Urinary bladder (tissue), 4 donors: ENCODE data around the gene CTSA. TPM values are rescaled to one million over a fixed set of nuclear protein-coding genes. Genes with fewer than 3 reads are reported as not detected.

Experiments
- DNase-seq: peaks from one replicate; pipeline ENCODE4 v3.0.0-alpha.2; 2015; ENCODE audit errors: extremely low spot score
- H3K27ac ChIP-seq: one replicate; pipeline ENCODE4 v1.5.1; 2013; ENCODE audit warnings: low read depth, mild to moderate bottlenecking, moderate library complexity
- H3K36me3 ChIP-seq: one replicate; pipeline ENCODE4 v1.6.1; 2013; ENCODE audit warnings: mild to moderate bottlenecking, moderate library complexity; ENCODE audit not compliant: insufficient read depth
- H3K4me1 ChIP-seq: one replicate; pipeline ENCODE4 v1.6.1; 2013; ENCODE audit warnings: mild to moderate bottlenecking, moderate library complexity; ENCODE audit not compliant: insufficient read depth
- H3K4me3 ChIP-seq: one replicate; pipeline ENCODE4 v1.5.1; 2013; ENCODE audit warnings: low read depth, low read length
- WGBS: extraction: QIAGEN DNeasy Blood & Tissue Kit; methylation state at CpG from one replicate; pipeline ENCODE4 v1.1.7; 2013; 5-methylcytosine and 5-hydroxymethylcytosine counted together
- polyA plus RNA-seq: library from polyadenylated mRNA; stranded (reverse); fragments of 200-250 nt; gene quantifications from one replicate; pipeline ENCODE4 v1.2.3, GENCODE V29; 2013
- total RNA-seq: library from RNA; depleted of rRNA; stranded (reverse); fragments of >200 nt; gene quantifications from one replicate; pipeline ENCODE4 v1.2.3, GENCODE V29; 2014
- donor health status: healthy with polysubstance abuse.
- donor health status: healthy.

CTSA gene
- 31.7 TPM for total RNA-seq
- 129 TPM for polyA plus RNA-seq

DNA sequence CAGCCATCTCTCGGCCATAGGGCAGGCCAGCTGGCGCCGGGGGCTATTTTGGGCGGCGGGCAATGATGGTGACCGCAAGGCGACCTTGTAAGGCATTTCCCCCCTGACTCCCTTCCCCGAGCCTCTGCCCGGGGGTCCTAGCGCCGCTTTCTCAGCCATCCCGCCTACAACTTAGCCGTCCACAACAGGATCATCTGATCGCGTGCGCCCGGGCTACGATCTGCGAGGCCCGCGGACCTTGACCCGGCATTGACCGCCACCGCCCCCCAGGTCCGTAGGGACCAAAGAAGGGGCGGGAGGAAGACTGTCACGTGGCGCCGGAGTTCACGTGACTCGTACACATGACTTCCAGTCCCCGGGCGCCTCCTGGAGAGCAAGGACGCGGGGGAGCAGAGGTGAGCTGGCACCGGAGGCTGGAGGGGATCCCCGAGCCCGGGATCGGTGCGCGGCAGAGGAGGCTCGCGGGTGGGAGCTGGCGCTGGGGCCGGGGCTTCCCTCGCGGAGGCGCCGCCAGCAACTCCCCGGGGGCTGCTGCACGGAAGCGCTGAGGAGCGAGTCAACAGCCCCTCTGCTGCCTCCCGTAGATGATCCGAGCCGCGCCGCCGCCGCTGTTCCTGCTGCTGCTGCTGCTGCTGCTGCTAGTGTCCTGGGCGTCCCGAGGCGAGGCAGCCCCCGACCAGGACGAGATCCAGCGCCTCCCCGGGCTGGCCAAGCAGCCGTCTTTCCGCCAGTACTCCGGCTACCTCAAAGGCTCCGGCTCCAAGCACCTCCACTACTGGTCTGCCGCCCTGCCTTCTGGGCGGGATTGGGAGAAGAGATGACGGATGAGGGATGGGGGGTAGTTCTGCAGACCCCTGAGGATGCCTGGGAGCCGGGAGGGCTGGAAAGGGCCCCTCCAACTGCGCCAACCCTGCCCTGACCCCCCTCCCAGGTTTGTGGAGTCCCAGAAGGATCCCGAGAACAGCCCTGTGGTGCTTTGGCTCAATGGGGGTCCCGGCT lies at the start of gene CTSA, which contains the start of gene NEURL2:
Gene CTSA, plus strand, starts transcription at position 351 of the 999 bp plus-strand sequence. Its CDS starts 234 bp downstream, at position 585.
Gene NEURL2, minus strand, starts transcription at position 224 of the 999 bp plus-strand sequence. Its CDS starts 217 bp downstream, at position 7.
- peaks cover 1% of the 10 kb centered on the region for H3K36me3 ChIP-seq
- WGBS, result under 1% methylated on average over 78 of the region's 78 CpGs
- peak within 1 kb of the TSS; percentile 71 for H3K27ac ChIP-seq
- DNase-seq, result peak; percentile 39
- peak within 1 kb of the TSS; percentile 60 for H3K4me3 ChIP-seq
- H3K4me1 ChIP-seq, result no peaks in the 10 kb centered on the region

DNA sequence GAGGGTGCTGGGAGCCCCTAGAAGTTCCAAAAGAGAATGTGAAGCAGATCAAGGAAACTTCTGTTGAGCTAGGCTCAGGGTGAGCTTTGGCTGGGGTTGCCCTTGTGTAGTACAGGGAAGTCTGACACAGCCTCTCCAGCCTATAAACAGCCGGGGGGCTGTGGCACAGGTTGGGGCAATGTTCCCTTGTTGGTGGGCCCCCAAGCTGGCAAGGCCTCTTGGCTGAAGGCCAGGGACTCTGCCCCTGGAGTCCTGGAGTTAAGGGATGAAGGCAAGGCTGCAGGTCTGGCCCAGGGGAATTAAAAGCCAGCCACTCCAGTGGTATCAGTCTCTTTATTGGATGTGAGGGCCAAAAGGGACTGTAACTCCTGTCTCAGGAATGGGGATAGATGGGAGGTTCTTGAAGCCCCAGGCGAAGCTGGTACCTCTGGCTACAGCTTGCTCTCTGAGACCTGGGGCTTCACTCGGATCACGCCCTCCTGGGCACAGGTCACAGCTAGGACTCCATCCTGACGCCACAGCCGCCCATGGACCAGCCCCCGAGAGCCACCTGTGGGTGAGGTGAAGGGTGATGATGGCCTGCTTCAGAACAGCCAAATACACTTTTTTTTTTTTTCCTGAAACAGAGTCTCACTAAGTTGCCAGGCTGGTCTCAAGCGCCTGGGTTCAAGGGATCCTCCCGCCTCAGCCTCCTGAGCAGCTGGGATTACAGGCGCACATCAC lies 49.6 kb upstream of the CTSA start:
- no peak overlapping the region for H3K4me3 ChIP-seq
- no peaks in the 10 kb centered on the region for H3K36me3 ChIP-seq
- no peak overlapping the region for H3K27ac ChIP-seq
- WGBS, result 90% methylated on average over 10 of the region's 10 CpGs
- no peak for DNase-seq
- no peaks in the 10 kb centered on the region for H3K4me1 ChIP-seq

DNA sequence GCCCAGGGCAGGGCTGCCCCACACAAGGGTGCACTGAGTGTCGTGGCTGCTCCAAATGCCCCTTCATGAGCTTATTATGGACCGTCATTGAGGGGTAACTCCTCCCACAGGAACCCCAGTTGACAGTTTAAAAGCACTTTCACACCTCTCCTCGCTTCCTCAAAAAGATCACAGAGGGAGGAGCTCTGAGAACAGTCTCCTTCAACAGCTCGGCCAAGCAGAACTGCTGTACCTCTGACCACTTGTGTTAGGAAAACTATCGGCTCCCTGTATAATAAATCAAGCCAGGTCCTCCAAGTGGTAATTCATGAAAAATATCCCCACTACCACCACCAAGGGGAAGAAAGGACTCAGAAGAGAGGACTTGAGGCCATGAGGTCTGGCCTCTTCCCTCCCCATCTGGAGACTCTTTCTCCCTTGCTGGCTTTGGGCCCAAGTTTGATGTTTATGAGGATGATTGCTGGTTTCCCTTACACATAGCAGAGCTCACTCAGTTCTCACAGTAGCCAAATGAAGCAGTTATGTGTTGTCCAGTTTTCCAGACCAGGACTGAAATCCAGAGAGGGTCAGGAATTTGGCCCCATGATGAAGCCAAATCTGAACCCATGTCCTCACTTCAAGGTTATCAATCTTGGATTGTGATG lies 48.8 kb upstream of the CTSA start:
- WGBS, result 37% methylated on average over 5 of the region's 5 CpGs
- H3K4me3 ChIP-seq, result no peak overlapping the region
- H3K27ac ChIP-seq, result no peak overlapping the region
- H3K4me1 ChIP-seq, result no peaks in the 10 kb centered on the region
- no peaks in the 10 kb centered on the region for H3K36me3 ChIP-seq
- no peak for DNase-seq

DNA sequence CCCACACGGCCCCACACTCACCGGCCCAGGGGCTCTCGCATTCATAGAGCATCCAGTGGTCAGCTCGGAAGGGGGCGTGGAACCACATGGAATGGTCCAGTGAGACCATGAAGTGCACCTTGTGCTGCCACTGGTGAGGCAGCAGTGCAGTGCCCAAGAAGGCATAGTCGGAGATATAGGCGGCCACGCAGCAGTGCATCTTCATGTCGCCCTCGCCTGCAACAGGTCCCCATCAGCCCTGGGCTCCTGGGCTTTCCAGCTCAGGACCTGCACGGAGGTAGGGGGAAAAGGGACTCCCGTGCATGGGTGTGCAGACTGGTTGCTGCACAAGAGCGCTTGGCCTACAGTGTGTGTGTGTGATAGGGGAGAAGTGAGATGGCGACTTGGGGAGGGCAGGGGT lies 47.6 kb upstream of the CTSA start:
- DNase-seq, result no peak
- no peak overlapping the region for H3K4me3 ChIP-seq
- no peaks in the 10 kb centered on the region for H3K4me1 ChIP-seq
- 93% methylated on average over 14 of the region's 14 CpGs for WGBS
- H3K27ac ChIP-seq, result no peak overlapping the region
- H3K36me3 ChIP-seq, result no peaks in the 10 kb centered on the region

DNA sequence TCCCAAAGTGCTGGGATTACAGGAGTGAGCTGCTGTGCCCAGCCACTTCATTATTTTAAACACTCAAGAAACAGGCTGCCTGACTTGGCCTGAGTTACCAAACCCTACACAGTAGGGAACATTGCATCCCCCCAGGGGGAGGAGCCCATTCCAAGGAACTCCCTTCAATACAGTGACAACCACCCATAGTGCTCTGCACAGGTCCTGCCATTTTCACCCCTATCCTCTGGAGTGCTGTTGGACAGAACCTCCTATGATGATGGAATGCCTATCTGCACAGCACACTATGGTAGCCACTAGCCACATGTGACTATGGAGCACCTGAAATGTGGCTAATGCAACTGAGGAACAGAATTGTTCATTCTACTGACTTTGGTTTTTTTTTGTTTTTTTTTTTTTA lies 45.7 kb upstream of the CTSA start:
- no peak for DNase-seq
- Histone ChIP-seq H3K4me3 (no peak overlapping the region), H3K27ac (no peak overlapping the region), H3K4me1 (no peaks in the 10 kb centered on the region), H3K36me3 (no peaks in the 10 kb centered on the region)

DNA sequence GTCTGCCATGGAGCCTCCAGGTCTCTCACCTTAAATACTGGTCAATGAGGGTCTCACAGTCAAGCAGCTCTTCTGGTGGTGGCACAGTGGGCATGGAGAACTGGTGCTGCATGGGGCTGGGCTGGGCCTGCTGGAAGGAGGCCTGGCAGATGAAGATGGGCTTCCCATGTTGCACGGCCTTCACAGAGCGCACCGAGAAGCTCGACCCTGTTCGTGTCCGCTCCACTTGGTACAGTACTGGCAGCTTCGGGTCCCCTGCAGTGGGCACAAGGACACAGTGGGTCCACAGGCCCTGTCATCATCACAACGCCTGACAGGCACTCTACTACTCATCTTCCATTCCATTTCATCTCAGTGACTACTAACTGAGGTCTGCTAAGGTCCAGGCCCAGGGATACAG lies 42.7 kb upstream of the CTSA start:
- no peak for DNase-seq
- H3K36me3 ChIP-seq, result no peaks in the 10 kb centered on the region
- no peaks in the 10 kb centered on the region for H3K4me1 ChIP-seq
- 95% methylated on average over 8 of the region's 8 CpGs for WGBS
- no peak overlapping the region for H3K4me3 ChIP-seq
- no peak overlapping the region for H3K27ac ChIP-seq

DNA sequence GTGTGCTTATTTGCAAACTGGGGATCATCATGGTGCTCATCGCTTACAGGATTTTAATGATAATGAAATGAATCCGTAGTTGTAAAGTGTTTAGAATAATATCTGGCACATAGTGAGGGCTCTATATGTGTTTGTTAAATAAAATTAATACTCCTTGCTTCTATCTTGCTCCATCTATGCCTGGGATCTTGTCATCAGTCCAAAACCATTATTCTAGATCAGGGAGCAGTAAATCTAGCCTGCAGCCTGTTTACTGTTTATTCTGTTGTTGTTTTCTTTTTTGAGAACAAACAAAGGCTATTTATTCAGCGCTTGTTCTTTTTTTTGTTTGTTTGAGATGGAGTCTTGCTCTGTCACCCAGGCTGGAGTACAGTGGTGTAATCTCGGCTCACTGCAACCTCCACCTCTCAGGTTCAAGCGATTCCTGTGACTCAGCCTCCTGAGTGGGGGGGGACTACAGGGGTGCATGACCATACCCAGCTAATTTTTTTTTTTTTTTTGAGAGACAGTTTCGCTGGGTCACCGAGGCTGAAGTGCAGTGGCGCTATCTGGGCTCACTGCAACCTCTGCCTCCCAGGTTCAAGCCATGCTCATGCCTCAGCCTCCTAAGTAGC lies 42.1 kb upstream of the CTSA start:
- Histone ChIP-seq H3K27ac (no peak overlapping the region), H3K4me1 (no peaks in the 10 kb centered on the region), H3K4me3 (no peak overlapping the region), H3K36me3 (no peaks in the 10 kb centered on the region)
- 92% methylated on average over 8 of the region's 8 CpGs for WGBS
- DNase-seq, result no peak

DNA sequence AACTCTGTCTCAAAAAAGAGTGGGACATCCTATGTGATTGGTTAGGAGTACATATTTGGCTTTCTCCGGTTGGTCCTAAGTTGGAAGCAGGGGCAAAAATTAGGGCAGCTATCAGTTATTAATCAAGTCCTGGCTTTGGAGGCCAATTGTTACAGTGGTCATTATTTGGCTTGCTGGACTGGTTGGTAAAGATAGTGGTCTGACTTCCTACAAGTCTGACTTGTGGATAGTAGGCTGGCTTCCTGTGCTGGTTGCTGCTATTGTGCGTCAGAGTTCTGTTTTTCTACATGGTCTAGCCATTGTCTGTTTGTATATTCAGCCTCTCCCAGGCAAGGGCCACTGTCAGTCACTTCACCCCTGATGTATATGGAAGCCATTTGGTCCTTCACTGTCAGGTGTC lies 40.9 kb upstream of the CTSA start:
- no peaks in the 10 kb centered on the region for H3K36me3 ChIP-seq
- no peak for DNase-seq
- 94% methylated on average over 2 of the region's 2 CpGs for WGBS
- no peak overlapping the region for H3K4me3 ChIP-seq
- H3K27ac ChIP-seq, result no peak overlapping the region
- H3K4me1 ChIP-seq, result peaks cover 3% of the 10 kb centered on the region

DNA sequence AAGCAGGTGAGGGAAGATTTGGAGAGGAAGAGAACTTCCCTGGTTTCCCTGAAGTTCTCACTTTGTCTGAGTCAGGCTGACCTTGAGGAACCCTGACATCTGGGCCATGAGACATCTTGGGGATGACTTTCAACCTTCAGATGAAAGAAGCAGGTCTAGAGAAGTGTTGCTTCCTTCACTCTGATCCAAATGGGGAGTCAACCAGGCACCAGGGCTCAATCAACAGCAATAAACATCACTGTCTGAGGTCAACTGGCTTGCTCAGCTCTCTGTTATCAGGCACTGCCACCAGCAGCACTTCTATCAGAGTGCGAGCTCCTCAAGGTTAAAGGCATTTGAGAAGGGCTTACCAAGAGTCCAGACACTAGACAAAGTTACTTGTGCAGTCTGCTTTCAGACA lies 40.2 kb upstream of the CTSA start:
- no peak overlapping the region for H3K27ac ChIP-seq
- H3K36me3 ChIP-seq, result no peaks in the 10 kb centered on the region
- H3K4me1 ChIP-seq, result peaks cover 3% of the 10 kb centered on the region
- WGBS, result 95% methylated on average over 1 of the region's 1 CpG
- no peak overlapping the region for H3K4me3 ChIP-seq
- DNase-seq, result no peak

DNA sequence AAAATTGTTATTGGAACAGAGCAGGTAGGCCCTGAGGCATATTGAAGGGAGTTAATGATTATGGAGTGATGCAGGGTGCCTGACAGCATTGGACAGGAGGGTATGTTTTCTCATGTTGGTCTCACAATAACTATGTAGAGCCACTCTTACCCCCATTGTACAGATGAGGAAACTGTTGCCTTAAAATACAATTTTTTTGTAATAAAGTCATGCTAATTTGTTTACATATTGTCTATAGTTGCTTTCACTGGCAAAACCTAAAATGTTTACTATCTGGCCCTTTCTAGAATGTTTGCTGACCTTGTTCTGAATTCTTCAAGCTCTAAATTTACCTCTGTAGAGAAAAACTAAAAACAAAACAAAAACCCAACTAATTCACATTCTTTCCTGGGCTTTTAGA lies 39.6 kb upstream of the CTSA start:
- Histone ChIP-seq H3K4me3 (no peak overlapping the region), H3K36me3 (no peaks in the 10 kb centered on the region), H3K4me1 (peaks cover 3% of the 10 kb centered on the region), H3K27ac (no peak overlapping the region)
- no peak for DNase-seq

DNA sequence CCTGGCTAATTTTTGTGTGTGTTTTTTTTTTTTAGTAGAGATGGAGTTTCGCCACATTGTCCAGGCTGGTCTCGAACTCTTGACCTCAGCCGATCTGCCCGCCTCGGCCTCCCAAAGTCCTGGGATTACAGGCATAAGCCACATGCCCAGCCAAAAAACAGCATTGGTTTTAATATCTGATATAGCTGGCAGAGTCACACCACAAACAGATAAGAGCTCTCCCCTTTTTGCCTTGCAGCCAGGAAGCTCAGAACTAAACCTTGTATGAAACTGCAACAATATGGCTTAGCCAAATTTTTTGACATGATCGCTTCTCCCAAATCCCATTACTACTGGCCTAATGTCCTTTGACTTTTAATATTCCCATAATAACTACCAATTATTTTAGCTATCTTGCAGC lies 38.8 kb upstream of the CTSA start:
- Histone ChIP-seq H3K4me1 (peaks cover 3% of the 10 kb centered on the region), H3K27ac (no peak overlapping the region), H3K4me3 (no peak overlapping the region), H3K36me3 (no peaks in the 10 kb centered on the region)
- 93% methylated on average over 6 of the region's 6 CpGs for WGBS
- no peak for DNase-seq

DNA sequence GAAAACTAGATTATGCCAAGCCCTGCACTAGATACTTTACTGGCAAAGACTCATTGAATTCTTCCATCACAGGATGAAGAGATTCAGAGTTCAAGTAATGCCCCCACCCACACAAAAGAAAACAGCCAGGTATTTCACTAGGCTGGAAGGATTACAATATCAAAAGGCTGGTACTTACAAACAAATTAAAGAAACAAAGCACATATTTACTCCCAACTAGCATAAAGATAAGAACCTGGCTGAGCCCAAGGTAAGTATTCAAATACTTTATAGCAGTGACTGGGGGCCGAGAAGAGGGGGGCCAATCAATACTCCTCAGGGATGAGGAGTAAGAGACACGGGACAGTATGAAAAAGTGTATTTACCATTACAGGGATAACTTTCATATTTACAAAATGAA lies 37.7 kb upstream of the CTSA start:
- peaks cover 3% of the 10 kb centered on the region for H3K4me1 ChIP-seq
- WGBS, result 65% methylated on average over 2 of the region's 2 CpGs

DNA sequence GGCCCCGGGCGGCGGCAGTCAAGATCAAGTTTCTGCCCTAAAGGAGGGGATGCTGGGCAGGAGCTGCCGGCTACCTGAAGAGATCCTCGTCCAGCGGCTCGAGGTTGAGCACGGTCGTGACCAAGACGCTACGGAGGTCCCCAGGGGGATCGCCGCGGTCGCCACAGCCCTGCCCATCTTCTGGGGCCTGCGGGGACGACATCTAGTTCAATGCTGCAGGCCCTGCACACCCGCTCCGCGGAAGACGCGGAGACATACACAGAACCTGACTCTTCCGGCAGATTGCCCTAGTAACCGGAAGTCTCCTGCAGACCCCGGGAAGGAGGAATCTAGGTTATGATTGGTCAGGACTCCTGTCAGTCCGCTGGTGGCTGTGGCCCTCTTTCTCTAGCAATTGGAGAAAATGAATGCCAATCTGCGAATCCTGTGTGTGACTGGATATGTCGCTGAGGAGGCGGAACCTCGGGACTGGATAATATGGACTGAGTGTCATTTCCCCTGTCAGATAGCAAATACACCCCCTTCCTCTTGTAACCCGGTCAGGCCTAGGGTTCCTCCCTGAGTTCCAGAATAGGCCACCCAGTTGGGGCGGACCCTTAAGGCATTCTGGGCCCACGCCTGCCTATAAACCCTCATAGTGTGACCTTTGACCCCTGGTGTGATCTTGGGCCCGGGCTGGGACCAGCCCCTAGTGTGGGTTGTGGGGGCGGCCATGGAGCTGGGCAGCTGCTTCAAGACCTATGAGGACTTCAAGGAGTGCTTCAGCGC lies 33.8 kb upstream of the CTSA start, which contains the start of the genes ACOT8 and ZSWIM3:
Gene ACOT8, minus strand, starts transcription at position 279 of the 768 bp plus-strand sequence. Its CDS starts 77 bp downstream, at position 202.
Gene ZSWIM3, plus strand, starts transcription at position 501 of the 768 bp plus-strand sequence. Its CDS starts 212 bp downstream, at position 713.
- under 1% methylated on average over 36 of the region's 36 CpGs for WGBS
- H3K4me1 ChIP-seq, result peaks cover 3% of the 10 kb centered on the region
- H3K4me3 ChIP-seq, result peak within 1 kb of the TSS; percentile 91
- DNase-seq, result peak; percentile 100
- peak within 1 kb of the TSS; percentile 68 for H3K27ac ChIP-seq
- no peaks in the 10 kb centered on the region for H3K36me3 ChIP-seq

More for the DNA sequence above, 37.7 kb upstream of the CTSA start:
- Histone ChIP-seq H3K4me3 (no peak overlapping the region), H3K27ac (no peak overlapping the region), H3K36me3 (no peaks in the 10 kb centered on the region)
- DNase-seq, result no peak
